Tibial artery (tissue), 4 donors: ENCODE data around the gene RNF212B.
"Not testable (repeated sequence)": the region's sequence is repeated elsewhere in the genome, so short reads cannot be mapped to it uniquely, and the experiment has no call there.

Experiments
- DNase-seq, 2 donors: peaks; one replicate each; pipeline ENCODE4 v3.0.0-alpha.2; 2019
- H3K27ac ChIP-seq, 2 donors: fragments of 200-600 bp; sonication (generic) in 1 of 2; 1 replicate in 1 of 2; 2 replicates in 1 of 2; pipeline ENCODE4 v1.5.1; 2018 to 2019; ENCODE audit warnings: mild to moderate bottlenecking in 1 of 2
- H3K27me3 ChIP-seq, 2 donors: fragments of 200-600 bp; sonication (generic) in 1 of 2; one replicate each; pipeline versions ENCODE4 v1.5.1 to v1.6.0; 2016 to 2019
- H3K36me3 ChIP-seq, 3 donors: fragments of 200-600 bp; sonication (generic) in 2 of 3; one replicate each; pipeline ENCODE4 v1.5.1; 2016 to 2019; ENCODE audit warnings: mild to moderate bottlenecking in 2 of 3
- H3K4me1 ChIP-seq, 4 donors: fragments of 200-600 bp; sonication (generic) in 2 of 4; 1 replicate in 3 of 4; 2 replicates in 1 of 4; pipeline ENCODE4 v1.5.1; 2016 to 2019
- H3K4me3 ChIP-seq, 2 donors: fragments of 200-600 bp; sonication (generic) in 1 of 2; 1 replicate in 1 of 2; 2 replicates in 1 of 2; pipeline ENCODE4 v1.5.1; 2018 to 2019; ENCODE audit warnings: mild to moderate bottlenecking in 2 of 2
- H3K9me3 ChIP-seq, 3 donors: fragments of 200-600 bp; sonication (generic) in 1 of 3; one replicate each; pipeline ENCODE4 v1.5.1; 2016 to 2019
- CTCF ChIP-seq, 2 experiments: fragments of 200-600 bp in 1 of 2; fragments of 450-650 bp in 1 of 2; IDR thresholded peaks; one replicate each; pipeline ENCODE4 v1.5.1; 2017 to 2019; ENCODE audit warnings: antibody characterized with exemption in 2 of 2, mild to moderate bottlenecking in 1 of 2, moderate library complexity in 1 of 2
- intact Hi-C: fragments of 100-400 bp; cut with DNase I; formaldehyde crosslinking; loops from one replicate; pipeline ENCODE4 v1.15.0; 2023; ENCODE audit warnings: low total_unique reads

The RNF212B gene, protein sequence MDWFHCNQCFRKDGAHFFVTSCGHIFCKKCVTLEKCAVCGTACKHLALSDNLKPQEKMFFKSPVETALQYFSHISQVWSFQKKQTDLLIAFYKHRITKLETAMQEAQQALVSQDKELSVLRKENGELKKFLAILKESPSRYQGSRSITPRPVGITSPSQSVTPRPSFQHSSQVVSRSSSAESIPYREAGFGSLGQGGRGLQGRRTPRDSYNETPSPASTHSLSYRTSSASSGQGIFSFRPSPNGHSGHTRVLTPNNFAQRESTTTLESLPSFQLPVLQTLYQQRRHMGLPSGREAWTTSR

DNA sequence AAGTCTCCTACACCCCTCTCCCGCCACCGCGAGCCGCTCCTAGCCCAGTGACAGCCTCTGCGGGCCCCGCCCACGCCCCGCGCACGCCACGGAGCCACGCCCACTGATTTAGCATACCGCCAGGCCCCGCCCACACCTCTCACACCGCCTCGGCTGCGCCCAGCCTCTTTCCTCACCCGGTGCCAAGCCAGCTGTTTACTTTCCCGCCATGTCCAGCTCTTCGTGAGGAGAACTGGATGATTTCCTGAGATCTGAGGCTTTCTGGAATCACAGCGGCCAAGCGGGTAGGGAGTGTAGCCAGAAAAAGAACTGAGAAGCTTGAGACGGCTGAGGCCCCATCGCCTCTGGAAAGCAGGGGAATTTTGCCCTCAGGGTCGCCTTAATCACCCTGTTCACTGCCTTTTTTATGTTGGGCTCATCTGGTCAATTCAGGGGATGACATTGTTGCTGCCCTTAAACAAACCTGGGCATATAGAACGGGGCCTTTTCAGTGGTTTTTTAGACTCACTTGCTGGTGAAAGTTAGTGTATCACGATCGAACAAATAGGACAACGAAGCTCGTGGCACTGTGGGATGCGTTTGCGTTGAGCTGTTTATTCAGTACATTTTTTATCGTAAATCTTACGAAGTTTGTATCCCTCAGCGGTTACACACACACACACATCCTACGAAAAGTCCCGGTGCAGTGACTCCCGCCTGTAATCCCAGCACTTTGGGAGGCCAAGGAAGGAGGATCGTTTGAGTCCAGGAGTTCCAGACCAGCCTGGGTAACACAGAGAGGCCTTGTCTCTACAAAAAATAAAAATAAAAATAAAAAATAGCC lies at the start of gene RNF212B:
TSS of gene RNF212B (plus strand) at position 165 of the 823 bp plus-strand sequence. CDS start 2,410 bp downstream, outside the sequence.
- Histone ChIP-seq H3K4me1 (peaks cover 0 to 7% (median 0%) of the 10 kb centered on the region in 4 donors), H3K9me3 (no peaks in the 10 kb centered on the region), H3K36me3 (no peaks in the 10 kb centered on the region), H3K27ac (peak within 1 kb of the TSS; percentile 3 to 60), H3K27me3 (no peaks in the 10 kb centered on the region), H3K4me3 (peak within 1 kb of the TSS; percentile 31 to 35)
- DNase-seq = peak; percentile 92
- intact Hi-C loops = no loop called here
- TF ChIP-seq CTCF (IDR thresholded peaks at IDR 0.05) = no peak

DNA sequence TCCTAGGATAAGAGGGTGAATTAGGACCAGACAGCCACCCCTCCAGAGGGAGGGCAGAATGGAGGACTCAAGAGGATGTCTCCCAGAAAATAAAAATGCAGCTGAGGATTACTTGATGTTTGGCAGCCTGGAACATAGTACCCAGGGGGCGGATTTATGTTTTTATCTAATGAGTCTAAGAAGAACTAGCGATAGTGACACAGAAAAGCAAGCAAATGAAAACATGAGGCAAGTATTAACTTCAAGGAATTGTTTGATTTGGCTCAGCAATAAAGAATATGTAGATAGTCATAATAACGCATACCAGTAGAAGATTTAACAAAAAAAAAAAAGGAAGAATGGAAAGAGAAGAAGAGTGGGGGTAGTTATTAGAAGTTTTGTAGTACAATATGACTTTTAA lies 44.3 kb upstream of the RNF212B start:
- TF ChIP-seq CTCF (IDR thresholded peaks at IDR 0.05) = no peak

DNA sequence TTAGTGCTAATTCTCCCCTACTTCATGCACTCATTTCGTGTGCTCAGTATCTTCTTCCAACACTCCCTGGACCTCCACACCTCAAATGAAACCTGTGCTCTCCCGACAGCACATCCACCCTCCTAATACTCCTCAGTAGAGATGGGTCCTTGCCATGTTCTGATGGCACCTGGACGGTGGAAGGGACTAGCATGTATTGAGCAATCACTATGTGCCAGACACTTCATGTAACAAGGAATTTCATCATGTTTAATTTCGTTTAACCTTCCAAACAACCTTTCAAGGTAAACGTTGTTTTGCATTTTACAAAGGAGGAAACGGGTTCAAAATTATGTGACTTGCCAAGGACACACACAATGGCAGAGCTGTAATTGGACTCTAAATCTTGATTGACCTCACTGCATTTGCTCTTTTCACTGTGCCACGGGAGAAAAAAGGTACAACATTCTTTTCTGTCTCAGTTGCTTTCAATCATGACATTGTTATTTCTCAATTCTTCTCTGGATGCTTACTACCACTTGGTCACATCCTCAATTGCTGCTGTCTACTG lies 42.1 kb upstream of the RNF212B start:
- no peaks in the 10 kb centered on the region for H3K9me3 ChIP-seq
- no peak overlapping the region for H3K4me3 ChIP-seq
- H3K4me1 ChIP-seq = no peaks in the 10 kb centered on the region
- no peak for DNase-seq
- TF ChIP-seq CTCF (IDR thresholded peaks at IDR 0.05) = no peak
- intact Hi-C loops = no loop called here
- no peaks in the 10 kb centered on the region for H3K27me3 ChIP-seq
- H3K27ac ChIP-seq = no peak overlapping the region
- H3K36me3 ChIP-seq = no peaks in the 10 kb centered on the region

More for the DNA sequence above, 44.3 kb upstream of the RNF212B start:
- no peaks in the 10 kb centered on the region for H3K36me3 ChIP-seq
- intact Hi-C loops = no loop called here
- H3K27ac ChIP-seq = no peak overlapping the region
- H3K27me3 ChIP-seq = no peaks in the 10 kb centered on the region
- no peak overlapping the region for H3K4me3 ChIP-seq
- no peaks in the 10 kb centered on the region for H3K4me1 ChIP-seq
- H3K9me3 ChIP-seq = no peaks in the 10 kb centered on the region
- no peak for DNase-seq

DNA sequence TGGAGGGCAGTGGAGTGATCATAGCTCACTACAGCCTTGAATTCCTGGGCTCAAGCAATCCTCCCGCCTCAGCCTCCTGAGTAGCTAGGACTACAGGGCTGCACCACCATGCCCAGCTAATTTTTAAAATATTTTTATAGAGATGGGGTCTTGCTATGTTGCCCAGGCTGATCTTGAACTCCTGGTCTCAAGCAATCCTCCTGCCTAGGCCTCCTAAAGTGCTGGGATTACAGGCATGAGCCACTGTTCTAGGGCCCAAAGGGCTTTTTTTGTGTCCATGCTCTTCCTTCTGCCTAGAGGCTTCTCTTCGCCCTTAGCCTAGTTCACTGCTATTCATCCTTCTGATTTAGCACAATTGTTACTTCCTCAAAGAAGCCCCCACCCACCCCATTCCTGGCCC lies 41.2 kb upstream of the RNF212B start:
- H3K4me3 ChIP-seq, H3K4me1 ChIP-seq, H3K36me3 ChIP-seq, H3K27me3 ChIP-seq, H3K9me3 ChIP-seq, intact Hi-C loops, H3K27ac ChIP-seq, DNase-seq: not testable (repeated sequence)

DNA sequence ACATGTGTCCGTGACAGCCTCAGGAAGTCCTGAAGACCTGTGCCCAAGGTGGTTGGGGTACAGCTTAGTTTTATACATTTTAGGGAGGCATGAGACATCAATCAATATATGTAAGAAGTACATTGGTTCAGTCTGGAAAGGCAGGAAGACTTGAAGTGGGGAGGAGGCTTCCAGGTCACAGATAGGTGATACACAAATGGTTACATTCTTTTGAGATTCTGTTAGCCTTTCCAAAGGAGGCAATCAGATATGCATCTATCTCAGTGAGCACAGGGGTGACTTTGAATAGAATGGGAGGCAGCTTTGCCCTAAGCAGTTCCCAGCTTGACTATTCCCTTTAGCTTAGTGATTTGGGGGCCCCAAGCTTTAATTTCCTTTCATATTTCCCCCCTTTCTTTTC lies 38.6 kb upstream of the RNF212B start:
- H3K4me1 ChIP-seq = not testable (repeated sequence)

GRCh38 chr14:23202001-23202400 lies 35.7 kb upstream of the RNF212B start:
- Histone ChIP-seq H3K4me3 (no peak overlapping the region), H3K36me3 (no peaks in the 10 kb centered on the region), H3K4me1 (no peaks in the 10 kb centered on the region), H3K27ac (no peak overlapping the region), H3K27me3 (peaks cover 0 to under 1% of the 10 kb centered on the region in 2 donors), H3K9me3 (no peaks in the 10 kb centered on the region)
- TF ChIP-seq CTCF (IDR thresholded peaks at IDR 0.05) = no peak
- intact Hi-C loops = no loop called here
- no peak for DNase-seq

More for the DNA sequence above, 38.6 kb upstream of the RNF212B start:
- intact Hi-C loops, H3K36me3 ChIP-seq, H3K4me3 ChIP-seq, H3K27ac ChIP-seq, H3K27me3 ChIP-seq, DNase-seq, H3K9me3 ChIP-seq: not testable (repeated sequence)
